B cell (primary cell): ENCODE measurements around the gene PIK3R4. TPM values are rescaled to one million over a fixed set of nuclear protein-coding genes. Genes with fewer than 3 reads are reported as not detected.

ENCODE experiments used
- ATAC-seq: fragments of 200-7000 bp; cut with Tn5 transposase; one replicate; pipeline ENCODE4 v1.10.0; 2021; ENCODE audit warnings: low read depth, mild to moderate bottlenecking, moderate number of reproducible peaks, moderate library complexity
- CTCF ChIA-PET: fragments of 350-600 bp; sonication (Branson Sonifier 250); formaldehyde crosslinking; loops from one replicate; lab custom pipeline; 2021; ENCODE audit warnings: antibody characterized with exemption, inconsistent platforms; lab: Charles Lee
- POLR2A ChIA-PET: fragments of 350-600 bp; sonication (Branson Sonifier 250); formaldehyde crosslinking; loops from one replicate; lab custom pipeline; 2021; ENCODE audit warnings: antibody characterized with exemption; lab: Charles Lee
- DNase-seq: peaks from one replicate; pipeline ENCODE4 v3.0.0; 2013
- H2AFZ ChIP-seq: 2 replicates; pipeline ENCODE4 v1.6.1; 2012; ENCODE audit warnings: mild to moderate bottlenecking, low read depth, low read length; ENCODE audit not compliant: insufficient read depth, poor library complexity, severe bottlenecking
- H3K27ac ChIP-seq, 2 donors: 1 replicate in 1 of 2; 2 replicates in 1 of 2; pipeline ENCODE4 v1.5.1; 2012 to 2013; ENCODE audit warnings: low read length in 2 of 2, mild to moderate bottlenecking in 2 of 2, moderate library complexity in 1 of 2
- H3K27me3 ChIP-seq, 4 experiments: fragments of 200-600 bp in 1 of 4; sonication (generic) in 1 of 4; replicated peaks in 1 of 4; 1 replicate in 2 of 4; 2 replicates in 2 of 4; pipeline versions ENCODE4 v1.6.1 to v1.7.0; 2013 to 2016; ENCODE audit warnings: low read length in 3 of 4, mild to moderate bottlenecking in 2 of 4, mixed read lengths in 1 of 4, moderate library complexity in 1 of 4; ENCODE audit not compliant: insufficient read depth in 4 of 4, control insufficient read depth in 3 of 4; ENCODE audit errors: control extremely low read depth in 1 of 4
- H3K36me3 ChIP-seq, 2 experiments: replicated peaks in 1 of 2; 1 replicate in 1 of 2; 2 replicates in 1 of 2; pipeline versions ENCODE4 v1.6.1 to v1.7.1; 2013; ENCODE audit warnings: low read length in 1 of 2; ENCODE audit not compliant: insufficient read depth in 2 of 2, control insufficient read depth in 1 of 2; ENCODE audit errors: control extremely low read depth in 1 of 2, extremely low read depth in 1 of 2
- H3K4me1 ChIP-seq, 2 donors: fragments of 200-600 bp in 1 of 2; sonication (generic) in 1 of 2; 1 replicate in 1 of 2; 2 replicates in 1 of 2; pipeline versions ENCODE4 v1.5.1 to v1.6.1; 2013 to 2017; ENCODE audit warnings: low read length in 2 of 2; ENCODE audit not compliant: control insufficient read depth in 2 of 2, insufficient read depth in 2 of 2
- H3K4me2 ChIP-seq: replicated peaks from 2 replicates; pipeline ENCODE3; 2012; ENCODE audit warnings: mild to moderate bottlenecking, low read depth, low read length; ENCODE audit not compliant: poor library complexity, severe bottlenecking
- H3K4me3 ChIP-seq, 5 experiments: fragments of 200-600 bp in 1 of 5; sonication (generic) in 1 of 5; 1 replicate in 3 of 5; 2 replicates in 2 of 5; pipeline versions ENCODE4 v1.5.1 to v1.7.0; 2011 to 2016; ENCODE audit warnings: low read length in 4 of 5, mild to moderate bottlenecking in 4 of 5, low read depth in 2 of 5, control low read depth in 1 of 5, moderate library complexity in 1 of 5; ENCODE audit not compliant: insufficient read depth in 1 of 5; ENCODE audit errors: control extremely low read depth in 1 of 5, extremely low read depth in 1 of 5
- H3K79me2 ChIP-seq: fragments of 200-600 bp; sonication (generic); one replicate; pipeline ENCODE4 v1.6.0; 2016; ENCODE audit warnings: low read length; ENCODE audit not compliant: control insufficient read depth, insufficient read depth
- H3K9ac ChIP-seq: fragments of 200-600 bp; sonication (generic); 2 replicates; pipeline ENCODE4 v1.6.1; 2017; ENCODE audit warnings: mild to moderate bottlenecking, low read length, moderate library complexity
- H3K9me3 ChIP-seq, 3 donors: one replicate each; pipeline versions ENCODE4 v1.6.1 to v1.7.1; 2013; ENCODE audit warnings: low read length in 2 of 3; ENCODE audit not compliant: control insufficient read depth in 2 of 3, insufficient read depth in 1 of 3; ENCODE audit errors: control extremely low read depth in 1 of 3
- H4K20me1 ChIP-seq: 2 replicates; pipeline ENCODE4 v1.6.0; 2012; ENCODE audit warnings: mild to moderate bottlenecking, low read length; ENCODE audit not compliant: insufficient read depth, control insufficient read depth, poor library complexity, severe bottlenecking
- H3K27ac Mint-ChIP-seq: one replicate; pipeline ENCODE4 v1.8.0; 2021; ENCODE audit warnings: mixed read lengths
- H3K27me3 Mint-ChIP-seq: one replicate; pipeline ENCODE4 v1.8.0; 2021; ENCODE audit warnings: mixed read lengths
- H3K4me1 Mint-ChIP-seq: one replicate; pipeline ENCODE4 v1.8.0; 2021; ENCODE audit warnings: mixed read lengths
- H3K4me3 Mint-ChIP-seq: one replicate; pipeline ENCODE4 v1.8.0; 2021; ENCODE audit warnings: mixed read lengths
- H3K9me3 Mint-ChIP-seq: one replicate; pipeline ENCODE4 v1.8.0; 2022; ENCODE audit warnings: mixed read lengths; ENCODE audit not compliant: insufficient read depth
- CTCF ChIP-seq: fragments of 200-600 bp; IDR thresholded peaks from one replicate; pipeline ENCODE4 v1.8.0; 2022; ENCODE audit warnings: antibody characterized with exemption, mild to moderate bottlenecking
- EZH2 ChIP-seq: IDR thresholded peaks from 2 replicates; pipeline ENCODE4 v1.6.1; 2012; ENCODE audit warnings: borderline replicate concordance, low read depth, mild to moderate bottlenecking, moderate library complexity, low read length; ENCODE audit not compliant: insufficient read depth, poor library complexity, severe bottlenecking
- WGBS: methylation state at CpG from one replicate; pipeline ENCODE4 v1.1.5; 2013; ENCODE audit warnings: missing lambda C conversion rate; ENCODE audit not compliant: insufficient coverage; 5-methylcytosine and 5-hydroxymethylcytosine counted together
- intact Hi-C: fragments of 100-400 bp; cut with micrococcal nuclease; formaldehyde crosslinking; loops from one replicate; pipeline ENCODE4 v1.10.0; 2022
- polyA plus RNA-seq: library from polyadenylated mRNA; depleted of rRNA; stranded (reverse); fragments of >200 nt; gene quantifications from 2 replicates; pipeline ENCODE4 v1.2.3, GENCODE V29; 2012
- total RNA-seq, 2 donors: library from RNA; stranded (reverse); fragments of 120-200 nt in 1 of 2; gene quantifications; 1 replicate in 1 of 2; 2 replicates in 1 of 2; pipeline versions ENCODE4 v1.2.3 to v1.2.4, GENCODE V29; 2013 to 2022

Gene PIK3R4
- total and polyA plus RNA-seq, 2 donors (not counting 1 experiment from before 2014, with no cell fraction given) = 23.9 to 27.1 TPM

- Mint-ChIP-seq H3K27ac (no peak overlapping the region), H3K9me3 (no peaks in the 10 kb centered on the region), H3K4me1 (no peaks in the 10 kb centered on the region), H3K4me3 (no peak overlapping the region), H3K27me3 (peaks cover 5% of the 10 kb centered on the region)
- no peak for TF ChIP-seq CTCF
- no peak for TF ChIP-seq EZH2
- CTCF ChIA-PET = no interaction called here
- DNase-seq (no peak), ATAC-seq (no peak)
- no peak overlapping the region for H3K9ac ChIP-seq
- intact Hi-C loops = no loop called here
- H3K27me3 ChIP-seq = no peaks in the 10 kb centered on the region
- H3K4me1 ChIP-seq = no peaks in the 10 kb centered on the region
- no peaks in the 10 kb centered on the region for H3K36me3 ChIP-seq
- H3K79me2 ChIP-seq = no peaks in the 10 kb centered on the region
- POLR2A ChIA-PET = no interaction called here
- H4K20me1 ChIP-seq = no peaks in the 10 kb centered on the region
- H3K4me2 ChIP-seq = no peak overlapping the region
- H3K27ac ChIP-seq = no peak overlapping the region
- 88% methylated on average over 3 of the region's 6 CpGs for WGBS
- no peaks in the 10 kb centered on the region for H3K9me3 ChIP-seq
- H3K4me3 ChIP-seq = no peak overlapping the region
- no peak overlapping the region for H2AFZ ChIP-seq
These were observed 40.9 kb upstream of the PIK3R4 start for GRCh38 chr3:130787422-130788068.

- Histone ChIP-seq H3K9ac (no peak overlapping the region), H3K79me2 (no peaks in the 10 kb centered on the region), H3K27ac (no peak overlapping the region), H3K36me3 (no peaks in the 10 kb centered on the region), H3K4me2 (no peak overlapping the region), H3K4me1 (no peaks in the 10 kb centered on the region), H3K27me3 (no peaks in the 10 kb centered on the region), H2AFZ (no peak overlapping the region), H4K20me1 (no peaks in the 10 kb centered on the region), H3K4me3 (no peak overlapping the region), H3K9me3 (no peaks in the 10 kb centered on the region)
- Mint-ChIP-seq H3K4me1 (no peaks in the 10 kb centered on the region), H3K9me3 (no peaks in the 10 kb centered on the region), H3K4me3 (no peak overlapping the region), H3K27me3 (peaks cover 5% of the 10 kb centered on the region), H3K27ac (no peak overlapping the region)
- intact Hi-C loops = no loop called here
- no peak for ATAC-seq
- TF ChIP-seq CTCF (no peak), EZH2 (no peak)
- CTCF ChIA-PET = interaction anchor here (0.7 kb wide), 1 partner anchor 27 kb away, joined by 3 read pairs; no protein-coding TSS in a partner anchor
- POLR2A ChIA-PET = no interaction called here
- no peak for DNase-seq
These were observed 39.7 kb upstream of the PIK3R4 start for GRCh38 chr3:130786306-130786705.
